H1 (cell line): Measurements from ENCODE around the gene TTC6. TPM values are rescaled to one million over a fixed set of nuclear protein-coding genes. Genes with fewer than 3 reads are reported as not detected.

Experiments
- CTCF ChIA-PET: fragments of 300-600 bp; sonication (Branson Sonifier 250); formaldehyde crosslinking; loops from one replicate; lab custom pipeline; 2021; ENCODE audit not compliant: partially characterized antibody; lab: Charles Lee
- POLR2A ChIA-PET: fragments of 300-600 bp; sonication (Branson Sonifier 250); formaldehyde crosslinking; loops from one replicate; lab custom pipeline; 2021; ENCODE audit warnings: inconsistent platforms; ENCODE audit not compliant: partially characterized antibody; lab: Charles Lee
- DNase-seq, 2 experiments: peaks; one replicate each; pipeline versions ENCODE4 v3.0.0 to v3.0.0-alpha.2; 2010 to 2022; ENCODE audit warnings: low spot score in 2 of 2, low read depth in 1 of 2, mixed read lengths in 1 of 2
- FAIRE-seq: peaks from 2 replicates; lab custom pipeline; 2011; peaks lifted over from hg19 to GRCh38; lab: Jason Lieb, UNC
- H2AFZ ChIP-seq: 2 replicates; pipeline ENCODE4 v1.8.1; 2012; ENCODE audit warnings: low read length, inconsistent platforms
- H2AK5ac ChIP-seq: 2 replicates; pipeline ENCODE4 v1.6.1; 2013; ENCODE audit warnings: low read depth, low read length
- H2BK120ac ChIP-seq: replicated peaks from 2 replicates; pipeline ENCODE3; 2013; ENCODE audit warnings: low read depth, low read length, inconsistent platforms
- H2BK12ac ChIP-seq: 2 replicates; pipeline ENCODE4 v1.6.1; 2013; ENCODE audit warnings: low read depth, low read length
- H2BK15ac ChIP-seq: 2 replicates; pipeline ENCODE4 v1.6.1; 2013; ENCODE audit warnings: low read length
- H2BK20ac ChIP-seq: 2 replicates; pipeline ENCODE4 v1.6.1; 2013; ENCODE audit warnings: low read length
- H2BK5ac ChIP-seq: 2 replicates; pipeline ENCODE4 v1.6.1; 2013; ENCODE audit warnings: low read depth, low read length
- H3K14ac ChIP-seq: 2 replicates; pipeline ENCODE4 v1.6.1; 2013; ENCODE audit warnings: inconsistent platforms; ENCODE audit not compliant: insufficient read length
- H3K18ac ChIP-seq: 2 replicates; pipeline ENCODE4 v1.6.1; 2013; ENCODE audit warnings: low read length; ENCODE audit errors: extremely low read depth
- H3K23ac ChIP-seq: 2 replicates; pipeline ENCODE4 v1.6.1; 2013; ENCODE audit warnings: inconsistent platforms; ENCODE audit not compliant: insufficient read length
- H3K23me2 ChIP-seq: 2 replicates; pipeline ENCODE4 v1.6.1; 2013; ENCODE audit warnings: low read depth, low read length
- H3K27ac ChIP-seq: 2 replicates; pipeline ENCODE4 v1.6.1; 2011; ENCODE audit warnings: low read depth, low read length, inconsistent platforms
- H3K27me3 ChIP-seq, 4 experiments: replicated peaks in 1 of 4; 1 replicate in 1 of 4; 2 replicates in 3 of 4; pipeline versions ENCODE4 v1.6.1 to v1.8.1; 2011 to 2013; ENCODE audit warnings: low read length in 3 of 4, mild to moderate bottlenecking in 3 of 4, inconsistent platforms in 2 of 4, mixed read lengths in 2 of 4, moderate library complexity in 1 of 4; ENCODE audit not compliant: control insufficient read depth in 3 of 4, insufficient read depth in 3 of 4; ENCODE audit errors: extremely low read depth in 1 of 4
- H3K36me3 ChIP-seq, 4 experiments: 2 replicates each; pipeline versions ENCODE4 v1.6.1 to v1.8.1; 2011 to 2013; ENCODE audit warnings: mild to moderate bottlenecking in 4 of 4, low read length in 3 of 4, moderate library complexity in 2 of 4, control low read depth in 1 of 4, inconsistent platforms in 1 of 4; ENCODE audit not compliant: insufficient read depth in 4 of 4, control insufficient read depth in 2 of 4
- H3K4ac ChIP-seq: replicated peaks from 2 replicates; pipeline ENCODE3; 2013; ENCODE audit warnings: low read length, low read depth, mixed read lengths, inconsistent platforms; ENCODE audit not compliant: insufficient read length
- H3K4me1 ChIP-seq, 4 experiments: replicated peaks in 1 of 4; 1 replicate in 1 of 4; 2 replicates in 3 of 4; pipeline versions ENCODE4 v1.6.1 to v1.8.1; 2011 to 2013; ENCODE audit warnings: low read length in 3 of 4, inconsistent platforms in 2 of 4, mixed read lengths in 1 of 4; ENCODE audit not compliant: insufficient read depth in 4 of 4, control insufficient read depth in 3 of 4
- H3K4me2 ChIP-seq, 2 experiments: 2 replicates each; pipeline versions ENCODE4 v1.6.1 to v1.8.1; 2011 to 2013; ENCODE audit warnings: low read depth in 2 of 2, low read length in 2 of 2, control low read depth in 1 of 2, inconsistent platforms in 1 of 2, mild to moderate bottlenecking in 1 of 2; ENCODE audit not compliant: insufficient read depth in 1 of 2
- H3K4me3 ChIP-seq, 4 experiments: fragments of 200-600, 300-600 bp in 1 of 4; sonication (generic), shearing (Covaris generic), sonication (Bioruptor Twin) in 1 of 4; 2 replicates each; pipeline versions ENCODE4 v1.5.1 to v1.8.1; 2011 to 2016; ENCODE audit warnings: low read length in 4 of 4, low read depth in 3 of 4, control low read depth in 2 of 4, inconsistent platforms in 2 of 4, mild to moderate bottlenecking in 2 of 4, mixed read lengths in 1 of 4, moderate library complexity in 1 of 4; ENCODE audit not compliant: insufficient read depth in 2 of 4; ENCODE audit errors: extremely low read depth in 1 of 4
- H3K56ac ChIP-seq: replicated peaks from 2 replicates; pipeline ENCODE3; 2013; ENCODE audit warnings: low read depth, mild to moderate bottlenecking, mixed read lengths, low read length, inconsistent platforms; ENCODE audit not compliant: insufficient read length
- H3K79me1 ChIP-seq: 2 replicates; pipeline ENCODE4 v1.6.1; 2013; ENCODE audit warnings: low read depth, low read length, control low read depth
- H3K79me2 ChIP-seq, 2 experiments: 2 replicates each; pipeline versions ENCODE4 v1.6.1 to v1.8.1; 2012 to 2013; ENCODE audit warnings: low read length in 2 of 2, mild to moderate bottlenecking in 2 of 2, inconsistent platforms in 1 of 2; ENCODE audit not compliant: insufficient read depth in 2 of 2, control insufficient read depth in 1 of 2
- H3K9ac ChIP-seq, 4 experiments: replicated peaks in 1 of 4; 1 replicate in 1 of 4; 2 replicates in 3 of 4; pipeline versions ENCODE4 v1.6.1 to v1.8.1; 2011 to 2013; ENCODE audit warnings: low read depth in 3 of 4, low read length in 3 of 4, control low read depth in 2 of 4, mild to moderate bottlenecking in 2 of 4, moderate library complexity in 2 of 4, inconsistent platforms in 1 of 4; ENCODE audit errors: extremely low read depth in 1 of 4
- H3K9me3 ChIP-seq, 2 experiments: 2 replicates each; pipeline versions ENCODE4 v1.6.1 to v1.8.1; 2012 to 2013; ENCODE audit warnings: mild to moderate bottlenecking in 2 of 2, moderate library complexity in 2 of 2, control low read depth in 1 of 2, inconsistent platforms in 1 of 2, low read depth in 1 of 2, low read length in 1 of 2, mixed read lengths in 1 of 2; ENCODE audit not compliant: insufficient read depth in 2 of 2
- H4K20me1 ChIP-seq, 2 experiments: replicated peaks in 1 of 2; 2 replicates each; pipeline versions ENCODE3 to v1.8.1; 2011 to 2013; ENCODE audit warnings: inconsistent platforms in 2 of 2, low read length in 2 of 2, mild to moderate bottlenecking in 1 of 2; ENCODE audit not compliant: insufficient read depth in 2 of 2, control insufficient read depth in 1 of 2
- H4K5ac ChIP-seq: 2 replicates; pipeline ENCODE4 v1.6.1; 2013; ENCODE audit warnings: low read length, low read depth, mixed read lengths, inconsistent platforms; ENCODE audit not compliant: insufficient read length
- H4K8ac ChIP-seq: 2 replicates; pipeline ENCODE4 v1.8.0; 2013; ENCODE audit warnings: mild to moderate bottlenecking, moderate library complexity, low read length, inconsistent platforms; ENCODE audit not compliant: insufficient read depth; ENCODE audit errors: extremely low read depth
- H4K91ac ChIP-seq: replicated peaks from 2 replicates; pipeline ENCODE3; 2013; ENCODE audit warnings: low read length, mixed read lengths, inconsistent platforms; ENCODE audit not compliant: insufficient read length
- CHD2 ChIP-seq: IDR thresholded peaks from 2 replicates; pipeline ENCODE4 v1.6.1; 2012; ENCODE audit warnings: low read length, improper control_type of control experiment
- CTBP2 ChIP-seq: IDR thresholded peaks from 2 replicates; pipeline ENCODE4 v1.7.0; 2011; ENCODE audit warnings: borderline replicate concordance, mild to moderate bottlenecking, moderate library complexity, mixed read lengths, low read length; ENCODE audit not compliant: insufficient read depth, insufficient read length
- EZH2 ChIP-seq: fragments of 200-600 bp; sonication (generic); IDR thresholded peaks from 2 replicates; pipeline ENCODE4 v1.7.1; 2012; ENCODE audit warnings: low read depth, mild to moderate bottlenecking, moderate library complexity, low read length, inconsistent platforms; ENCODE audit not compliant: severe bottlenecking
- HDAC6 ChIP-seq: IDR thresholded peaks from one replicate; pipeline ENCODE4 v1.7.1; 2012; ENCODE audit warnings: low read depth, mild to moderate bottlenecking, inconsistent platforms, low read length, moderate library complexity
- JUN ChIP-seq: IDR thresholded peaks from 2 replicates; pipeline ENCODE4 v1.6.1; 2011; ENCODE audit warnings: low read depth, mild to moderate bottlenecking, improper control_type of control experiment, low read length
- RXRA ChIP-seq: IDR thresholded peaks from 2 replicates; pipeline ENCODE4 v1.6.1; 2011; ENCODE audit warnings: low read depth, mild to moderate bottlenecking, low read length, moderate library complexity; ENCODE audit not compliant: insufficient read depth
- WGBS, 2 experiments: shearing (Covaris generic) in 1 of 2; methylation state at CpG; one replicate each; pipeline versions ENCODE4 v1.1.6 to v1.1.7; 2013 to 2015; ENCODE audit warnings: low lambda C conversion rate in 2 of 2, mixed read lengths in 2 of 2, inconsistent platforms in 1 of 2, low coverage in 1 of 2, missing lambda C conversion rate in 1 of 2; ENCODE audit not compliant: insufficient replicate concordance in 2 of 2, insufficient coverage in 1 of 2, insufficient read length in 1 of 2; ENCODE audit errors: extremely low coverage in 1 of 2, missing lambda C conversion rate in 1 of 2; 5-methylcytosine and 5-hydroxymethylcytosine counted together
- polyA plus RNA-seq, 7 experiments: library from polyadenylated mRNA; depleted of rRNA in 3 of 7; stranded (reverse) in 5 of 7; unstranded in 2 of 7; fragments of >200 nt in 5 of 7; fragments of 200-250 nt in 2 of 7; gene quantifications; 1 replicate in 5 of 7; 2 replicates in 1 of 7; 4 replicates in 1 of 7; pipeline versions ENCODE4 v1.2.1 to v1.2.3, GENCODE V29; 2011 to 2013; ENCODE audit warnings: missing spikeins in 2 of 7, mixed read lengths in 2 of 7
- total RNA-seq: library from RNA; stranded (reverse); fragmentation: NEBNext Ultra II Directional; extraction: Animal tissue kit (Norgen Biotek cat#: 25700); gene quantifications from 2 replicates; pipeline ENCODE4 v1.2.1, GENCODE V29; 2021
- TF ChIP-seq, protein P1 (sequence below), 3 experiments: IDR thresholded peaks; 1 replicate in 2 of 3; 2 replicates in 1 of 3; pipeline versions ENCODE4 v1.5.1 to v1.6.1; 2011; ENCODE audit warnings: low read length in 3 of 3, mild to moderate bottlenecking in 3 of 3, inconsistent platforms in 2 of 3, low read depth in 1 of 3, moderate library complexity in 1 of 3; ENCODE audit not compliant: insufficient read depth in 1 of 3; ENCODE audit errors: control extremely low read depth in 1 of 3
- TF ChIP-seq, protein P2 (sequence below): IDR thresholded peaks from 2 replicates; pipeline ENCODE4 v1.6.1; 2011; ENCODE audit warnings: low read length, improper control_type of control experiment
- TF ChIP-seq, protein P3 (sequence below): IDR thresholded peaks from 2 replicates; pipeline ENCODE4 v1.6.1; 2011; ENCODE audit warnings: low read depth, mild to moderate bottlenecking, low read length; ENCODE audit not compliant: insufficient read depth

Gene TTC6
- total and polyA plus RNA-seq, 2 of the 8 experiments (the other 6 are each of a cell fraction or from before 2014, with no cell fraction given): 0.02 TPM; not detected in 1

DNA sequence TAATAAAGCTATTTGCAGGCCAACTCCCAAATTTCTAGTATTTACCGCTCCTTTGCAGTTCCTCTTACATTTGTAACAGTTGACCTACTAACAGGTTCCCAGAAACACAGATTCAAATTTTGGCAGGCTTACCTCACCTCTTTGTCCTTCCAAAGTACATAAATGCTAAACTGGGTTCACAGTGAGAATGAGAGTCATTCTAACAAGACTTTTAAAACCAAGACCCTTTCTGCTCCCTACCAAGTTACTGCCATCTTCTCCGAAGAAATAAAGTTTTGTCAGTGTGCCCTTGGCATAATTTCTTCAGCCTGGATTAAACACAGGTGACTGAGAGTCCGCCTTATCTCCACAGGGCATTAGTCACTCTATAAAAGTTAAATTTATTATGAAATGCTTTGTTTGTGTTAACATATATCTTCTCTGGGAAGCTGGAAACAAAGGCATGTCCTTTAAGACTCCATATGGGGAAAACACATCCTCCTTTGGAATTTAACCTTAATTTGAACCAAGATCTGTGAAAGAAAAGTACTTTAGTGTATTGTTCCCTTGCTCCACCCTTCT is 28.5 kb upstream of the TTC6 start:
- ChIA-PET POLR2A (no interaction called here), CTCF (no interaction called here)
- H3K4me2 ChIP-seq: peak overlapping the region in 1 of 2 experiments; percentile 14; a peak in 1 of 4 replicates
- TF ChIP-seq JUN: no peak
- TF ChIP-seq, protein P1, sequence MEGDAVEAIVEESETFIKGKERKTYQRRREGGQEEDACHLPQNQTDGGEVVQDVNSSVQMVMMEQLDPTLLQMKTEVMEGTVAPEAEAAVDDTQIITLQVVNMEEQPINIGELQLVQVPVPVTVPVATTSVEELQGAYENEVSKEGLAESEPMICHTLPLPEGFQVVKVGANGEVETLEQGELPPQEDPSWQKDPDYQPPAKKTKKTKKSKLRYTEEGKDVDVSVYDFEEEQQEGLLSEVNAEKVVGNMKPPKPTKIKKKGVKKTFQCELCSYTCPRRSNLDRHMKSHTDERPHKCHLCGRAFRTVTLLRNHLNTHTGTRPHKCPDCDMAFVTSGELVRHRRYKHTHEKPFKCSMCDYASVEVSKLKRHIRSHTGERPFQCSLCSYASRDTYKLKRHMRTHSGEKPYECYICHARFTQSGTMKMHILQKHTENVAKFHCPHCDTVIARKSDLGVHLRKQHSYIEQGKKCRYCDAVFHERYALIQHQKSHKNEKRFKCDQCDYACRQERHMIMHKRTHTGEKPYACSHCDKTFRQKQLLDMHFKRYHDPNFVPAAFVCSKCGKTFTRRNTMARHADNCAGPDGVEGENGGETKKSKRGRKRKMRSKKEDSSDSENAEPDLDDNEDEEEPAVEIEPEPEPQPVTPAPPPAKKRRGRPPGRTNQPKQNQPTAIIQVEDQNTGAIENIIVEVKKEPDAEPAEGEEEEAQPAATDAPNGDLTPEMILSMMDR (IDR thresholded peaks at IDR 0.05; ENCODE audit: control extremely low read depth in 1 of 3, insufficient read depth in 1 of 3, low read depth in 1 of 3, low read length in 3 of 3): no peak
- TF ChIP-seq, protein P2, sequence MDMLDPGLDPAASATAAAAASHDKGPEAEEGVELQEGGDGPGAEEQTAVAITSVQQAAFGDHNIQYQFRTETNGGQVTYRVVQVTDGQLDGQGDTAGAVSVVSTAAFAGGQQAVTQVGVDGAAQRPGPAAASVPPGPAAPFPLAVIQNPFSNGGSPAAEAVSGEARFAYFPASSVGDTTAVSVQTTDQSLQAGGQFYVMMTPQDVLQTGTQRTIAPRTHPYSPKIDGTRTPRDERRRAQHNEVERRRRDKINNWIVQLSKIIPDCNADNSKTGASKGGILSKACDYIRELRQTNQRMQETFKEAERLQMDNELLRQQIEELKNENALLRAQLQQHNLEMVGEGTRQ: no peak
- TF ChIP-seq CHD2: no peak
- TF ChIP-seq, protein P3, sequence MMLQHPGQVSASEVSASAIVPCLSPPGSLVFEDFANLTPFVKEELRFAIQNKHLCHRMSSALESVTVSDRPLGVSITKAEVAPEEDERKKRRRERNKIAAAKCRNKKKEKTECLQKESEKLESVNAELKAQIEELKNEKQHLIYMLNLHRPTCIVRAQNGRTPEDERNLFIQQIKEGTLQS: no peak
- TF ChIP-seq HDAC6: no peak
- no peak for TF ChIP-seq EZH2
- TF ChIP-seq RXRA: no peak
- TF ChIP-seq CTBP2: no peak

More for the DNA sequence above, 28.5 kb upstream of the TTC6 start:
- Histone ChIP-seq H3K27me3 (no peaks in the 10 kb centered on the region), H2AK5ac (no peak overlapping the region), H4K20me1 (no peaks in the 10 kb centered on the region), H3K9me3 (no peaks in the 10 kb centered on the region), H2AFZ (no peak overlapping the region), H3K56ac (no peak overlapping the region), H3K14ac (no peak overlapping the region), H4K8ac (no peak overlapping the region), H3K18ac (no peak overlapping the region), H2BK20ac (no peak overlapping the region), H4K5ac (no peak overlapping the region), H3K23ac (no peak overlapping the region), H3K23me2 (no peaks in the 10 kb centered on the region), H2BK12ac (no peak overlapping the region), H2BK15ac (no peak overlapping the region), H3K79me2 (no peaks in the 10 kb centered on the region), H3K4me3 (no peak overlapping the region), H3K27ac (no peak overlapping the region), H4K91ac (no peak overlapping the region), H3K4me1 (peaks cover 0 to 1% (median 0%) of the 10 kb centered on the region in 4 experiments; a peak in 1 of 7 replicates), H3K36me3 (no peaks in the 10 kb centered on the region), H2BK120ac (no peak overlapping the region), H3K79me1 (no peaks in the 10 kb centered on the region), H3K9ac (no peak overlapping the region; a peak in 1 of 7 replicates), H3K4ac (no peak overlapping the region), H2BK5ac (no peak overlapping the region)
- no peak for DNase-seq
- 40% methylated on average over 3 of the region's 3 CpGs; no CpG with 5 or more reads in 1 of the 2 experiments for WGBS, 2 experiments
- FAIRE-seq: no peak
